ENCODE data around the gene MSTO1.
A peak's percentile ranks its signal among the peaks of the same experiment; 100 is the strongest.
"Not testable (repeated sequence)": the region's sequence is repeated elsewhere in the genome, so short reads cannot be mapped to it uniquely, and the experiment has no call there.

Gene MSTO1

GRCh38 chr1:155610257-155610647 lies 234 bp downstream of the MSTO1 start:
- not testable (repeated sequence) for DNase-seq (ENCODE audit: low spot score)
- peak; percentile 5 for FAIRE-seq

- not testable (repeated sequence) for FAIRE-seq; DNase-seq (ENCODE audit: low spot score)
Measured at GRCh38 chr1:155613226-155613625, 3.2 kb downstream of the MSTO1 start.

- DNase-seq (ENCODE audit: low spot score) (no peak), FAIRE-seq (no peak)
Measured at GRCh38 chr1:155622191-155622590, 12.2 kb downstream of the MSTO1 start.

GRCh38 chr1:155623357-155623756 lies 13.3 kb downstream of the MSTO1 start:
- no peak for FAIRE-seq
- DNase-seq (ENCODE audit: low spot score): no peak

- not testable (repeated sequence) for FAIRE-seq; DNase-seq (ENCODE audit: low spot score)
Measured at GRCh38 chr1:155626428-155626827, 16.4 kb downstream of the MSTO1 start.

GRCh38 chr1:155636397-155637153 lies 26.6 kb downstream of the MSTO1 start:
- FAIRE-seq (no peak), DNase-seq (ENCODE audit: low spot score) (no peak)

GRCh38 chr1:155640367-155640766 lies 30.3 kb downstream of the MSTO1 start:
- FAIRE-seq (no peak), DNase-seq (ENCODE audit: low spot score) (no peak)

GRCh38 chr1:155642559-155643180 lies 32.7 kb downstream of the MSTO1 start:
- FAIRE-seq; DNase-seq (ENCODE audit: low spot score): not testable (repeated sequence)

- DNase-seq (ENCODE audit: low spot score): no peak
- no peak for FAIRE-seq
Measured at GRCh38 chr1:155643230-155643629, 33.2 kb downstream of the MSTO1 start.

- no peak for DNase-seq (ENCODE audit: low spot score)
- FAIRE-seq: no peak
Measured at GRCh38 chr1:155645034-155645598, 35.1 kb downstream of the MSTO1 start.

- no peak for FAIRE-seq
Measured at GRCh38 chr1:155645648-155646047, 35.6 kb downstream of the MSTO1 start.

GRCh38 chr1:155646307-155646706 lies 36.3 kb downstream of the MSTO1 start:
- DNase-seq (ENCODE audit: low spot score): no peak
- no peak for FAIRE-seq

More at GRCh38 chr1:155645648-155646047, 35.6 kb downstream of the MSTO1 start:
- DNase-seq (ENCODE audit: low spot score): no peak

GRCh38 chr1:155648207-155649147 lies 38.5 kb downstream of the MSTO1 start:
- FAIRE-seq (no peak), DNase-seq (ENCODE audit: low spot score) (peak; percentile 71)

- no peak for FAIRE-seq
- no peak for DNase-seq (ENCODE audit: low spot score)
Measured at GRCh38 chr1:155649676-155650075, 39.7 kb downstream of the MSTO1 start.

- FAIRE-seq (no peak), DNase-seq (ENCODE audit: low spot score) (no peak)
Measured at GRCh38 chr1:155650231-155650757, 40.3 kb downstream of the MSTO1 start.

- FAIRE-seq: no peak
- DNase-seq (ENCODE audit: low spot score): peak; percentile 37
Measured at GRCh38 chr1:155651861-155652661, 42.0 kb downstream of the MSTO1 start.

GRCh38 chr1:155652951-155653350 lies 42.9 kb downstream of the MSTO1 start:
- DNase-seq (ENCODE audit: low spot score) (no peak), FAIRE-seq (no peak)

- FAIRE-seq (no peak), DNase-seq (ENCODE audit: low spot score) (no peak)
Measured at GRCh38 chr1:155657463-155657862, 47.4 kb downstream of the MSTO1 start.

GRCh38 chr1:155661239-155661638 lies 51.2 kb downstream of the MSTO1 start:
- not testable (repeated sequence) for FAIRE-seq; DNase-seq (ENCODE audit: low spot score)

Data from urothelium cell line (cell line).